ENCODE results near the gene AKR1B1. TPM values are rescaled to one million over a fixed set of nuclear protein-coding genes. Genes with fewer than 3 reads are reported as not detected.

Gene AKR1B1
- total and polyA plus RNA-seq, 2 experiments from 2014 or later: 61.0 to 164 TPM

DNA sequence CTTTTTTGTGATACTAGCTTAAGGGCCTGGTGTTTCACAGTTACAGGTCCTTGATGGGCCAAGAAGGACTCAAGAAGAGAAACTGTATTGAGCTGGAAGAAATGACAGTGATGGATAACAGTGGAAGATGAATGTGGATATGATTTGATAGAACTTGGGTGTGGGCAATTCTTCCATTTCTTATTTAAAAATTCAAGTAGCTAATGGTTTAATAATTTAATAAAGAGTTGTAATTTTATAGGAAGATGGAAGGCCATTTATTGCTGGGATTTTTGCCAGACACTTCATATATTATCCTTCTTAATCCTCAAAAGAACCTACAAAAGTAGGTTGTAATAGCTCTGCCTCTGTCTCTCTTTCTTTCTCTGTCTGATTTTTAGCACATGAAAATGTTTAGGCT, 21.3 kb upstream of the AKR1B1 start:
- Histone ChIP-seq H3K4me1 (ENCODE audit: insufficient read depth) (peaks cover 13% of the 10 kb centered on the region), H3K9me3 (ENCODE audit: low read depth) (no peaks in the 10 kb centered on the region), H3K4me2 (ENCODE audit: unreplicated experiment) (peak overlapping the region; percentile 70), H4K20me1 (ENCODE audit: insufficient read depth) (no peaks in the 10 kb centered on the region), H3K9ac (no peak overlapping the region), H3K9me2 (ENCODE audit: insufficient read depth) (no peaks in the 10 kb centered on the region), H3K36me3 (ENCODE audit: low read depth) (no peaks in the 10 kb centered on the region), H3K27ac (no peak overlapping the region), H2AFZ (no peak overlapping the region), H3K27me3 (replicated peaks; ENCODE audit: insufficient read depth) (no peaks in the 10 kb centered on the region), H3K79me2 (ENCODE audit: insufficient read depth) (no peaks in the 10 kb centered on the region), H3F3A (ENCODE audit: insufficient read depth) (peaks cover 12% of the 10 kb centered on the region; the same call in 1 of the 2 replicates), H3K4me3 (no peak overlapping the region)
- no peak for TF ChIP-seq EZH2 (IDR thresholded peaks at IDR 0.05; ENCODE audit: insufficient read depth, poor library complexity, severe bottlenecking)
- TF ChIP-seq EZH2phosphoT487 (IDR thresholded peaks at IDR 0.05; ENCODE audit: insufficient read depth, low read depth): no peak
- in situ Hi-C loops (cut with MboI): no loop called here
- DNase-seq: no peak

DNA sequence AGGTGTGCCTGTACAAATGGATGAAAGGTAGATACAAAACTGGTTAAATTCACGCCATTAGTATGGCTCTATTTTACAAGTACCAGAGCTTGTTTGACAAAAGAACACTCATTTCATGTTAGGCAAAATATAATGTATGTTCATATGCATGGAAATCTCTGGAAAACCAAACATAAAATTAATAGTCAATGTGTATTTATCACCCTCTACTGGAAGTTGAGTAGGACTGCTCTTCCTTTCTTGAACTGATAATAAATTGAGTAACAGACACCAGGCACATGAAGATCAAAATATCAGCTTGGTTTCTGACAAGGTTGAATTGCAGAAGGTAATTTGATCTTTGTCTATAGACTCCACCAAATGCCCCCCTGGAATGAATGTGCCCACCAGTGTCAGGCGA, 19.8 kb upstream of the AKR1B1 start:
- Histone ChIP-seq H3K27me3 (replicated peaks; ENCODE audit: insufficient read depth) (no peaks in the 10 kb centered on the region), H3K36me3 (ENCODE audit: low read depth) (no peaks in the 10 kb centered on the region), H3K27ac (no peak overlapping the region), H3K4me2 (ENCODE audit: unreplicated experiment) (no peak overlapping the region), H4K20me1 (ENCODE audit: insufficient read depth) (no peaks in the 10 kb centered on the region), H3K9me2 (ENCODE audit: insufficient read depth) (no peaks in the 10 kb centered on the region), H3F3A (ENCODE audit: insufficient read depth) (peaks cover 22% of the 10 kb centered on the region; the same call in 1 of the 2 replicates), H3K9me3 (ENCODE audit: low read depth) (no peaks in the 10 kb centered on the region), H2AFZ (no peak overlapping the region), H3K79me2 (ENCODE audit: insufficient read depth) (no peaks in the 10 kb centered on the region), H3K4me3 (no peak overlapping the region), H3K9ac (no peak overlapping the region), H3K4me1 (ENCODE audit: insufficient read depth) (peaks cover 13% of the 10 kb centered on the region)
- WGBS, 2 experiments (ENCODE audit: low coverage in 1 of 2, low lambda C conversion rate in 2 of 2, missing lambda C conversion rate in 2 of 2): 53 to 59% methylated on average over 2 of the region's 2 CpGs
- in situ Hi-C loops (cut with MboI): no loop called here
- no peak for TF ChIP-seq EZH2 (IDR thresholded peaks at IDR 0.05; ENCODE audit: insufficient read depth, poor library complexity, severe bottlenecking)
- no peak for TF ChIP-seq EZH2phosphoT487 (IDR thresholded peaks at IDR 0.05; ENCODE audit: insufficient read depth, low read depth)
- DNase-seq: peak; percentile 40

DNA sequence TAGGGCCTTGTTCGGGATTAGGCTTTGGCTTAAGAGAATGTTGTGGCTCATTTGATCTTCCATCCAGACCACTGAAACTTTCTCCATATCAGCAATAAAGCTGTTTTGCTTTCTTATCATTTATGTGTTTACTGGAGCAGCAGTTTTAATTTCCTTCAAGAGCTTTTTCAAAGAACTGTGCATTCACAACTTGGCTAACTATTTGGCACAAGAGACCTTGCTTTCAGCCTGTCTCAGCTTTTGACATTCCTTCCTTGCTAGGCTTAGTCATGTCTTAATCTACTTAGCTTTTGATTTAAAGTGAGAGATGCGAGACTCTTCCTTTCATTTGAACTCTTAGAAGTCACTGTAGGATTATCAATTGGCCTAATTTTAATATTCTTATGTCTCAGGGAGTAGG, 19.1 kb upstream of the AKR1B1 start:
- no peak for TF ChIP-seq EZH2 (IDR thresholded peaks at IDR 0.05; ENCODE audit: insufficient read depth, poor library complexity, severe bottlenecking)
- peaks cover 22% of the 10 kb centered on the region; the same call in 1 of the 2 replicates for H3F3A ChIP-seq (ENCODE audit: insufficient read depth)
- no peak overlapping the region for H3K27ac ChIP-seq
- H3K27me3 ChIP-seq (replicated peaks; ENCODE audit: insufficient read depth): no peaks in the 10 kb centered on the region
- no peaks in the 10 kb centered on the region for H3K9me3 ChIP-seq (ENCODE audit: low read depth)
- H3K4me3 ChIP-seq: no peak overlapping the region
- H3K79me2 ChIP-seq (ENCODE audit: insufficient read depth): no peaks in the 10 kb centered on the region
- H4K20me1 ChIP-seq (ENCODE audit: insufficient read depth): no peaks in the 10 kb centered on the region
- in situ Hi-C loops (cut with MboI): no loop called here
- no peak overlapping the region for H3K9ac ChIP-seq
- no peak overlapping the region for H2AFZ ChIP-seq
- 85 to 92% methylated on average over 2 of the region's 2 CpGs for WGBS, 2 experiments (ENCODE audit: low coverage in 1 of 2, low lambda C conversion rate in 2 of 2, missing lambda C conversion rate in 2 of 2)
- no peaks in the 10 kb centered on the region for H3K36me3 ChIP-seq (ENCODE audit: low read depth)
- peak; percentile 42 for DNase-seq
- no peaks in the 10 kb centered on the region for H3K9me2 ChIP-seq (ENCODE audit: insufficient read depth)
- no peak overlapping the region for H3K4me2 ChIP-seq (ENCODE audit: unreplicated experiment)
- peaks cover 13% of the 10 kb centered on the region for H3K4me1 ChIP-seq (ENCODE audit: insufficient read depth)

DNA sequence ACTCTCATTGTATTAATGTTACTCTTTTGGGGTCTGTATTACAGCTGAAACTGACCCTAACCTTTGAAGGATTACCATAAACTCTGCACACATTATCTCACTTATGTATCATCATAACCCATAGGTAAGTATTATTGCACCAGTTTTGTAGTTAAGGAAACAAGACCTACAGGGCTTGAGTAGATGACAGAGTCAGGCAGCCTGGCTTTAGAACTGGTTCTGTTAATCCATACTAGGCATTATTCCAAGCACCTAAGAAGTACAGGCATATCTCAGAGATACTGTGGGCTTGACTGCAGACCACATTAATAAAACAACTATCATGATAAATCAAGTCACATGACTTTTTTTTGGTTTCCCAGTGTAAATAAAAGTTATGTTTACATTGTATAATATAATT, 17.1 kb upstream of the AKR1B1 start:
- Histone ChIP-seq H3K9me3 (ENCODE audit: low read depth) (no peaks in the 10 kb centered on the region), H3K79me2 (ENCODE audit: insufficient read depth) (no peaks in the 10 kb centered on the region), H3K9me2 (ENCODE audit: insufficient read depth) (no peaks in the 10 kb centered on the region; the same call in 1 of the 2 replicates), H3K4me1 (ENCODE audit: insufficient read depth) (peaks cover 17% of the 10 kb centered on the region), H3K27ac (no peak overlapping the region), H2AFZ (no peak overlapping the region), H3K9ac (no peak overlapping the region), H3K36me3 (ENCODE audit: low read depth) (no peaks in the 10 kb centered on the region), H3K27me3 (replicated peaks; ENCODE audit: insufficient read depth) (no peaks in the 10 kb centered on the region), H4K20me1 (ENCODE audit: insufficient read depth) (no peaks in the 10 kb centered on the region), H3F3A (ENCODE audit: insufficient read depth) (peaks cover 20% of the 10 kb centered on the region; the same call in 1 of the 2 replicates), H3K4me3 (no peak overlapping the region), H3K4me2 (ENCODE audit: unreplicated experiment) (no peak overlapping the region)
- in situ Hi-C loops (cut with MboI): no loop called here
- no peak for TF ChIP-seq EZH2 (IDR thresholded peaks at IDR 0.05; ENCODE audit: insufficient read depth, poor library complexity, severe bottlenecking)
- no peak for TF ChIP-seq EZH2phosphoT487 (IDR thresholded peaks at IDR 0.05; ENCODE audit: insufficient read depth, low read depth)
- DNase-seq: no peak

DNA sequence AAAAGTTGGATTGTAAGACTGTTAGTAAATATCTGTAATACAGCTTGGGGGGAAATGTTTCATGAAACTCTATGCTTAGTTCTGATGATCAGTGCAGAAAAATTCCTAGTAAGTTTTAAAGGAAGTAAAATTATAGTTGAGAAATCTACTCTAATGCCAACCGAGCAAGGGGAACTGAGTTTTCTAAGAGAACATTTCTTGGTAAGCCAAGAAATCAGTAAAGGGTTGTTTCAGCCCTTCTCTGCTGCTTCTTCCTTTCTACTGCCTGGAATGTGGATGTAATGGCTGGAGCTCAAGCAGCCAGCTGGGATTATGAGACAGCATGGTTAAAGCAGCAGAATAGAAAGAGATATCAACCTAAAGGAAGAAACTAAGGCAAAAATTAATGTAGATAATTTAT, 15.9 kb upstream of the AKR1B1 start:
- H2AFZ ChIP-seq: no peak overlapping the region
- no peak overlapping the region for H3K27ac ChIP-seq
- no peaks in the 10 kb centered on the region; the same call in 1 of the 2 replicates for H3K9me2 ChIP-seq (ENCODE audit: insufficient read depth)
- in situ Hi-C loops (cut with MboI): no loop called here
- H3K27me3 ChIP-seq (replicated peaks; ENCODE audit: insufficient read depth): no peaks in the 10 kb centered on the region
- no peaks in the 10 kb centered on the region for H3K36me3 ChIP-seq (ENCODE audit: low read depth)
- H3K9ac ChIP-seq: no peak overlapping the region
- no peak overlapping the region for H3K4me2 ChIP-seq (ENCODE audit: unreplicated experiment)
- no peak overlapping the region for H3K4me3 ChIP-seq
- TF ChIP-seq EZH2phosphoT487 (IDR thresholded peaks at IDR 0.05; ENCODE audit: insufficient read depth, low read depth) (no peak), EZH2 (IDR thresholded peaks at IDR 0.05; ENCODE audit: insufficient read depth, poor library complexity, severe bottlenecking) (no peak)
- WGBS, 2 experiments (ENCODE audit: low coverage in 1 of 2, low lambda C conversion rate in 2 of 2, missing lambda C conversion rate in 2 of 2): 97 to 100% methylated on average over 1 of the region's 1 CpG
- 0 out of 2 replicates have a peak, but pooled peaks cover 6% of the 10 kb centered on the region for H3K4me1 ChIP-seq (ENCODE audit: insufficient read depth)
- DNase-seq: no peak
- no peaks in the 10 kb centered on the region for H3K79me2 ChIP-seq (ENCODE audit: insufficient read depth)
- no peaks in the 10 kb centered on the region for H3K9me3 ChIP-seq (ENCODE audit: low read depth)
- no peaks in the 10 kb centered on the region for H4K20me1 ChIP-seq (ENCODE audit: insufficient read depth)
- H3F3A ChIP-seq (ENCODE audit: insufficient read depth): peaks cover 12% of the 10 kb centered on the region; the same call in 1 of the 2 replicates

All from GM23248 (cell line).